GM19351 (cell line): ENCODE results near the gene DIS3L2.

Experiments used
- ATAC-seq: cut with Tn5 transposase; IDR thresholded peaks from one replicate; pipeline ENCODE4 v1.9.1; 2021; ENCODE audit warnings: mild to moderate bottlenecking, moderate library complexity; ENCODE audit not compliant: unreplicated experiment

The DIS3L2 gene

GRCh38 chr2:232219932-232220331 lies 258.4 kb downstream of the DIS3L2 start:
- no peak for ATAC-seq

- ATAC-seq: no peak
Measured at GRCh38 chr2:232225429-232225828, 263.9 kb downstream of the DIS3L2 start.

DNA sequence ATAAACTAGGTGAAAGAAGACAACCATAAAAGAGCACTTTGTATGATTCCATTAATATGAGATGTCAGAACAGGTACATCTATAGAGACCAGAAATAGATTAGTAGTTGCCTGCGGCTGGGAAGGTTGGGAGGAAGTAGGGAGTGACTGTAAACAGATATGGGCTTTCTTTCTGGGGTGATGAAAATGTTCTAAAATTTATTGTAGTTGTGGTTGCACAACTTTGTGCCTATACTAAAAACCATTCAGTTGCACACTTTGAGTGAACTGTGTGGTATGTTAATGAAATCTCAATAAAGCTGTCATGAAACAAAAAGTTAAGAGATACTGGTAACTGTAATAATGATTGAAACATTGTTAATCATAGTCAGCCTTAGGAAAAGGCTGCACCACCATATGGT lies 264.4 kb downstream of the DIS3L2 start:
- ATAC-seq: no peak

DNA sequence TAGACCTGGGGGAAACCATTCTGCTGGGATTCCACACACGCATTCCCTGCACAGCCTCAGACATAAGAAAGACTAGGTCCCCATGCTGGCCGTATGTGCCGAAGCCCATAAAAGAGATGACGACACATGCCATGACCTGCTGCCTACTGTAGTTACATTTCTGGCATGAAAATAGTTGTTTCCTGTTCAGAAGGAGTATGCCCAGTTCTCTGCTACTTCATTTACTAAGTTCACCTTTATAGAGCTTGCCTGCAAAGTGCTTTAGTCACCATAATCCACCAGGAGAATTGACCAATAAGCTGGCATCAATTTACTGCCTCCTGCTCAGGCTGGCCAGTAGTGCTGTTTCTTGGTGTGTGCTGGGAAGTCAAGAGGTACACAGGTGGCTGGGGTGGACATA lies 266.8 kb downstream of the DIS3L2 start:
- no peak for ATAC-seq

- no peak for ATAC-seq
Measured at GRCh38 chr2:232228971-232229894, 267.7 kb downstream of the DIS3L2 start.

DNA sequence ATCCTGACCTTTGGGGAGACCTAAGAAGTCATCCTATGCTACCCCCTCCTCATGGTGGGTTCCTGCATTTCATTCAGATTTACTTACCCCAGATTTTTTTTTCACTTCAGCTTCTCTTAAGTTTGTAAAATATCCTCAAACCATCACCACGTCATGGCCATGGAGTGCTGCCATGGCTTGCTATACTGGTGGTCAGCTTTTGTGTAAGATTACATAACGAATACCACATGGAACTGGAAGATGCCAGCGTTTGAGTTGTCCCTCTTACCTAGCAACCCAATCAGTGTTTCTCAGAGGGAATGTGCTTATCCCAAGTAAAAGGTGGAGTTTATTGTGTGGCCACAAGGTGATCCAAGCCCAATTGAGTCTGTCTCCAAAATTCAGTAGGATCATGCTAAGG lies 268.4 kb downstream of the DIS3L2 start:
- no peak for ATAC-seq

- no peak for ATAC-seq
Measured at GRCh38 chr2:232230560-232230959, 269.0 kb downstream of the DIS3L2 start.

GRCh38 chr2:232231554-232231953 lies 270.0 kb downstream of the DIS3L2 start:
- no peak for ATAC-seq

GRCh38 chr2:232232915-232233314 lies 271.4 kb downstream of the DIS3L2 start:
- no peak for ATAC-seq

DNA sequence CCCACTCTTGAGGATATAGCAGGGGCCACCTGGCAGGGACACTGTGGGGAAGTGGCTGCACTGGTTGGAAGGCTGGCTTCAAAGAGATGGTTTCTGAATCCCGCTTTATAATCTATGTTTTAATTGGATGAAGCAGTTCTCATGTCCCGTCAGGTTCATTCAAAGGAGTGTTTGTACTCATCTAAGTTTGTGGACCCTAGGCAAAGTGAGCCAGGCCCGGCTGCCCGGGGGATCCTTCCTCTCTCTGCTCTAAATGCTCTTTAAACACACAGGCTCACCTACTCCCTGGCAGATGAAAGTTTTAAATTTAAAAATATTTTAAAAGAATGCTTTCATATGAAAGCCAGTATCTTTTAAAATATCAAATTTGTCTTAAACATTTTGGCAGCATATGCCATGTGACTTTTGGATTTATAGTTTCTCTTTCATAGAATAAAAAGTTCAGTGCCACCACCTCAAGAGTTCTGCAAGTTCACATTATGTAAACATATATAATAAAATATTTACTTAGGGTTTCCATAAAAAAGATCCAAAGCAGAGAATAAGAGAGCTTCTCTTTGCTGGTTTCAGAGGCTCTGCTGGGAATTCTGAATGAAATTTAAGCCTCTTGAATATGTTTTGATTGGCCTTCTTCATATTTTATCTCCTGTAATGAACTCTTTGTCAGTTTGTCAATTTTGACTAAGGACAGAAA lies 273.6 kb downstream of the DIS3L2 start:
- ATAC-seq: no peak

- peak; percentile 35 for ATAC-seq
Measured at GRCh38 chr2:232235716-232236115, 274.2 kb downstream of the DIS3L2 start.

GRCh38 chr2:232236200-232236599 lies 274.7 kb downstream of the DIS3L2 start:
- ATAC-seq: peak; percentile 87

DNA sequence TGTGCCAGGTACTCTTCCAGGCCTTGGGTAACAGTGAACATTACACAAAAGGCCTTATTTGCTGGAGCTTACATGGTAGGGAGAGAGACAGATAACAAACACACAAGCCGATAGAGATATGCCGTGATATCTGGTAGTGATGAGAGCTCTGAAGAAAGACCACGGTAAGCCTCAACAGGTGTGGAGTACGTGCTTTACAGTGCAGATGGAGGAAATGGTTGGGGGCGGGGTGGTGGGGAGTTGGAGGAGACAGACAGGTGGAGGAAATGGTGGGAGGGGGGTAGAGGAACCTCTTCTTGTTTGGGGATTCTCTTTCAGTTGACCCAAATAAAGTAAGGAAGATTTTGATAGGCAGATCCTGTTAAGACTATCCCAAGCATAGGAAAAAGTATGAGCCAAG lies 276.0 kb downstream of the DIS3L2 start:
- no peak for ATAC-seq

DNA sequence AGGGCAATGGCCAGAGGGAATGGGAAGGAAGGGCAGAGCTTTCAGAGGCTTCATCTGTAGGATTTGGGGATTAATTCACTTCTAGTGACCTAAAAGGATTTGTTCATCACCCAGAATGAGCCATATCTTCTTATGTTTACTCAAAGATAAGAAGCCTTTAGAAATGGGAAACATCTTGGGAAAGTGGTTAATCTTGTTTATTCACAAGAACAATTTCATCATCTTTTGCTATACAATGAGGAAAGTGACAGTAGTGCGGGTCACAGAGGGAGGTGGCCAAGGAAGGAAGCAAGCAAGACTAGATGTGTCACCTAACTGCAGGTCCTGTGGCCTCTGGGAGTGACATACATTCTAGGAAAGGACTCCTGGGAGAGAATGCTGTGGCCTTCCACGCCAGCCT lies 276.6 kb downstream of the DIS3L2 start:
- no peak for ATAC-seq

GRCh38 chr2:232238596-232238995 lies 277.1 kb downstream of the DIS3L2 start:
- no peak for ATAC-seq

DNA sequence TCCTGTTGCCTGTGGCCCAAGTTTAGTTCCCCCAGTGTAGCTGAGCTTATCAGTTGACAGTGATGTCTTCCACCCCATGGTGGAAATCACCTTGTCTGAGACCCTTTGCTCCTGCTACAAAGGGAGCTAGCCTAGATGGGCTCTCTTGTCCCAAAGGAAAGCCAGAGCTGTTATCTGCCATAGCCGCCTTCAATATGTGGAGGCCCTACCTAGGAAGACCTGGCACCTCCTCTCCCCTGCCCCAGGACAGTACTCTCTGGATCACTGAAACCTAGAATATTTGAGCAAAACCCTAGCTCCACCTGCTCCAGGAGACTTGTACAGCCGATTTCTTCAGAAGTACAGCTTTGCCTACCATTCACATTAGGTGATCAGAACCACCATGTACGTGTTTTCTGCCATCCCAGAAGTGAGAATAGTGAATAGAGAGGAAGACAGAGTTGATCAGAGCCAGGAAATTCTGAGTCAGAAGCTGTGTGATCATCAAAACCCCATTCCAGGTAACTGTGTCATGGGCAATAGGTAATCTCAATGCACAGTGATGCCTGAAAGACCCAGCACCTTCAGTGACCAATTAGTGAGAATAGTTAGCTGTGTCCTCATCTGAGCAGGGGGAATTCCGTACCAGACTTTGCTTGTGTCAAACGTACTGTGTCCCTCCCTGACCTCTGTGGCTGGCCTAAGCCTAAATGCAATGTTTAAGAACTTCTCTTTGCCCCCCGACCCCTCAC lies 278.6 kb downstream of the DIS3L2 start:
- ATAC-seq: no peak

DNA sequence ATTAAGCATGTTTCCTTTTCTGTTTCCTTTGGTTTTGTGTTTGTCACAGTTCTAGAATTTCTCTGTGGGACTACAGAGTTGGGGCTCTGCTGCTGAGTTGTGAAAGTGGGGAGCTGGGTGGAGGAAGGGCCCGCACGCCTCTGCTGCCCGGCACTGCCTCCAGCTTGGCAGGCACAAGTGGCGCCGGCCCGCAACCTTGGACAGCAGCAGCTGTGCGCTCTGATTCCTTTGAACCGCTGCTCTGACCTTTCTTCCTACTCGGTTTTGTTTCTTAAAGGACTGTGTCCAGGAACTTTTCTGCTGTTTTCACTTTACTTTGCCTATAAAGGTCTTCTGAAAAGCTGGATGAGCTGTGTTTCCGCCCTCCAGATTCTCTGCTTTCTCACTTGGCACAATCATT lies 279.4 kb downstream of the DIS3L2 start:
- ATAC-seq: no peak

- no peak for ATAC-seq
Measured at GRCh38 chr2:232242316-232242715, 280.8 kb downstream of the DIS3L2 start.

DNA sequence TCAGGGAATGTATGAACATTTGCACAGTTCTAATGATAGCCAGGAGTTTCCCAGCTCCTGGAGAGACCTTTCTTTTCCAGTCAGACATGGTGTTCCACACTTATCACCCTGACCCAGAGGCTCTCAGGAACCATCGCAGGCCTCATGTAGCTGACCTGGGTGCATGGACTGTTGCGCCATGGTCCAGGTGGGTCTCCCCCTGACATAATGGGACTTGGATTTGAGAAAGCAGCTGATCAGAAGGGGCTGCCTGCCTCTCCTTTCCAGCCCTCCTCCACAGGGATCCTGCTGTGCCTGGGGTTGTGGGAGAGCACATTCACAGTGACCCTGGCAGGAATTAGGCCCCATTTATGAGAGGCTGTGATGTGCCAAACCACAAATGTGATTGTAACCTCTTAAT lies 283.6 kb downstream of the DIS3L2 start:
- no peak for ATAC-seq

- no peak for ATAC-seq
Measured at GRCh38 chr2:232246245-232246644, 284.7 kb downstream of the DIS3L2 start.

GRCh38 chr2:232249096-232249495 lies 287.6 kb downstream of the DIS3L2 start:
- ATAC-seq: no peak
